SK-N-SH (cell line): ENCODE data around the gene CYP4F3.

Experiments used
- CHD2 ChIP-seq: fragments of 150-350 bp; IDR thresholded peaks from 2 replicates; pipeline ENCODE4 v1.6.1; 2018; ENCODE audit warnings: low read length; ENCODE audit not compliant: partially characterized antibody
- CTCF ChIP-seq: fragments of 200-600 bp; sonication (generic); IDR thresholded peaks from 2 replicates; pipeline ENCODE4 v1.6.1; 2017; ENCODE audit warnings: antibody characterized with exemption, mild to moderate bottlenecking, moderate library complexity
- EZH2phosphoT487 ChIP-seq: fragments of 200-600 bp; sonication (generic); IDR thresholded peaks from 2 replicates; pipeline ENCODE4 v1.6.1; 2017; ENCODE audit warnings: low read depth, mixed run types, mild to moderate bottlenecking, antibody characterized with exemption, moderate library complexity, borderline replicate concordance
- MXI1 ChIP-seq: IDR thresholded peaks from 2 replicates; pipeline ENCODE4 v1.6.1; 2012; ENCODE audit warnings: mild to moderate bottlenecking, low read depth, low read length, improper control_type of control experiment
- POLR2AphosphoS5 ChIP-seq: IDR thresholded peaks from 2 replicates; pipeline ENCODE4 v1.6.1; 2012; ENCODE audit warnings: low read depth, low read length
- RAD21 ChIP-seq: IDR thresholded peaks from 2 replicates; pipeline ENCODE4 v1.6.1; 2012; ENCODE audit warnings: mild to moderate bottlenecking, low read length
- REST ChIP-seq: IDR thresholded peaks from 2 replicates; pipeline ENCODE4 v1.6.1; 2012; ENCODE audit warnings: mild to moderate bottlenecking, low read depth, low read length, moderate library complexity
- RFX5 ChIP-seq: IDR thresholded peaks from 2 replicates; pipeline ENCODE4 v1.6.1; 2012; ENCODE audit warnings: mild to moderate bottlenecking, improper control_type of control experiment, low read length

- TF ChIP-seq REST = no peak
- no peak for TF ChIP-seq MXI1
- no peak for TF ChIP-seq EZH2phosphoT487
- no peak for TF ChIP-seq CHD2
- no peak for TF ChIP-seq POLR2AphosphoS5
- no peak for TF ChIP-seq CTCF
- TF ChIP-seq RAD21 = no peak
- no peak for TF ChIP-seq RFX5
These were observed 5.5 kb upstream of the CYP4F3 start for GRCh38 chr19:15635016-15635805.
